Dedifferentiated amniotic fluid mesenchymal stem cell (primary cell): ENCODE measurements around the gene BTNL9.
"Not testable (repeated sequence)": the region's sequence is repeated elsewhere in the genome, so short reads cannot be mapped to it uniquely, and the experiment has no call there.

Source experiments
- DNase-seq: peaks from one replicate; pipeline ENCODE4 v3.0.0-alpha.2; 2016; ENCODE audit errors: extremely low spot score

BTNL9 gene

GRCh38 chr5:181062631-181063030 is 22.6 kb downstream of the BTNL9 start:
- DNase-seq = no peak

- DNase-seq = no peak
Measured at GRCh38 chr5:181063514-181063913, 23.4 kb downstream of the BTNL9 start.

- no peak for DNase-seq
Measured at GRCh38 chr5:181064987-181065386, 24.9 kb downstream of the BTNL9 start.

GRCh38 chr5:181069767-181070491 is 29.9 kb downstream of the BTNL9 start:
- DNase-seq = no peak

- no peak for DNase-seq
Measured at GRCh38 chr5:181070523-181070922, 30.5 kb downstream of the BTNL9 start.

- DNase-seq = no peak
Measured at GRCh38 chr5:181071257-181071656, 31.2 kb downstream of the BTNL9 start.

GRCh38 chr5:181076920-181077319 is 36.9 kb downstream of the BTNL9 start:
- no peak for DNase-seq

GRCh38 chr5:181081989-181082388 is 41.9 kb downstream of the BTNL9 start:
- DNase-seq = no peak

- DNase-seq = no peak
Measured at GRCh38 chr5:181084621-181085195, 44.6 kb downstream of the BTNL9 start.

GRCh38 chr5:181086026-181086883 is 46.2 kb downstream of the BTNL9 start:
- DNase-seq = no peak

GRCh38 chr5:181086884-181087205 is 46.8 kb downstream of the BTNL9 start:
- no peak for DNase-seq

- DNase-seq = no peak
Measured at GRCh38 chr5:181087309-181087708, 47.2 kb downstream of the BTNL9 start.

GRCh38 chr5:181088289-181088688 is 48.2 kb downstream of the BTNL9 start:
- no peak for DNase-seq

GRCh38 chr5:181092428-181092827 is 52.4 kb downstream of the BTNL9 start:
- no peak for DNase-seq

GRCh38 chr5:181095162-181095561 is 55.1 kb downstream of the BTNL9 start:
- not testable (repeated sequence) for DNase-seq

GRCh38 chr5:181096721-181097382 is 56.8 kb downstream of the BTNL9 start:
- DNase-seq = not testable (repeated sequence)

GRCh38 chr5:181097383-181097753 is 57.3 kb downstream of the BTNL9 start:
- DNase-seq = not testable (repeated sequence)

GRCh38 chr5:181097759-181098491 is 57.9 kb downstream of the BTNL9 start:
- not testable (repeated sequence) for DNase-seq

- no peak for DNase-seq
Measured at GRCh38 chr5:181098762-181099601, 58.9 kb downstream of the BTNL9 start.

GRCh38 chr5:181099602-181100086 is 59.6 kb downstream of the BTNL9 start:
- DNase-seq = no peak
